A549 (cell line): Measurements from ENCODE around the gene KCNH4.

Experiments used
- CHD2 ChIP-seq: fragments of 150-350 bp; IDR thresholded peaks from 2 replicates; pipeline ENCODE4 v1.6.1; 2014; ENCODE audit warnings: low read length; ENCODE audit not compliant: partially characterized antibody
- GATA3 ChIP-seq: IDR thresholded peaks from 2 replicates; pipeline ENCODE4 v1.6.1; 2012; ENCODE audit warnings: borderline replicate concordance
- HEYL ChIP-seq: fragments of 250-450 bp; sonication (Bioruptor Pico); IDR thresholded peaks from 2 replicates; pipeline ENCODE4 v1.8.0; 2021; ENCODE audit warnings: mild to moderate bottlenecking, moderate library complexity
- JUN ChIP-seq, 2 experiments: fragments of >200 bp; sonication (Bioruptor Twin); formaldehyde crosslinking; IDR thresholded peaks; 2 replicates in 1 of 2; 3 replicates in 1 of 2; pipeline ENCODE4 v1.6.1; 2016 to 2017
- JUNB ChIP-seq: fragments of >200 bp; sonication (Bioruptor Twin); formaldehyde crosslinking; IDR thresholded peaks from 2 replicates; pipeline ENCODE4 v1.6.1; 2016
- MYC ChIP-seq: IDR thresholded peaks from 2 replicates; pipeline ENCODE4 v1.6.1; 2012; ENCODE audit warnings: mild to moderate bottlenecking, inconsistent platforms, low read length, improper control_type of control experiment, borderline replicate concordance
- SMC3 ChIP-seq: fragments of >200 bp; sonication (Bioruptor Twin); formaldehyde crosslinking; IDR thresholded peaks from 3 replicates; pipeline ENCODE4 v1.6.1; 2018; ENCODE audit warnings: inconsistent platforms
- TP53 ChIP-seq: fragments of 250-450 bp; sonication (Bioruptor Pico); IDR thresholded peaks from 2 replicates; pipeline ENCODE4 v1.5.0; 2021; ENCODE audit warnings: mild to moderate bottlenecking, moderate library complexity
- TF ChIP-seq, protein P1 (sequence below): fragments of >200 bp; sonication (Bioruptor Twin); formaldehyde crosslinking; IDR thresholded peaks from 3 replicates; pipeline ENCODE4 v1.5.1; 2016
- TF ChIP-seq, protein P2 (sequence below): fragments of 450-650 bp; IDR thresholded peaks from 2 replicates; pipeline ENCODE4 v1.6.1; 2014; ENCODE audit warnings: antibody characterized with exemption
- TF ChIP-seq, protein P3 (sequence below): fragments of 250-450 bp; sonication (Bioruptor Pico); IDR thresholded peaks from 2 replicates; pipeline ENCODE4 v1.5.0; 2021; ENCODE audit warnings: mild to moderate bottlenecking, moderate library complexity, borderline replicate concordance
- TF ChIP-seq, protein P4 (sequence below): IDR thresholded peaks from 2 replicates; pipeline ENCODE4 v1.6.1; 2012

DNA sequence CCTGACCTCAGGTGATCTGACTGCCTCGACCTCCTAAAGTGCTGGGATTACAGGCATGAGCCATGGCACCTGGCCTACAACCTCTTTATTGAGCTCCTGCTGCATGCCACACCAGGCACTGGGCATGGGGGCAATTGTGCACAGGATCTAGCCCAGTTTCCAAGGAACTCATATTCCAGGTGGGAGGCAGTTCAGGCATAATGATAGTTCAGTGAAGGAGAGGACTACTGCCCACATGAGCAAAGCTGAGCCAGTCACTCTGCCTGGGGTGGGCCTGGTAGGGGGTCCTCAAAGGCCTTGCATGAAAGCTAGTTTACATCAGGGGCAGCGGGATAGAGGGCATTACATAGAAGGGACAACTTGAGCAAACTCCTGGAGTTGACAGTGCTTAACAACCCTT, 6.9 kb upstream of the KCNH4 start:
- TF ChIP-seq JUN (IDR thresholded peaks at IDR 0.05) (no peak), JUNB (no peak), SMC3 (no peak), MYC (no peak), GATA3 (no peak), TP53 (no peak), HEYL (no peak), CHD2 (no peak)
- TF ChIP-seq, protein P1, sequence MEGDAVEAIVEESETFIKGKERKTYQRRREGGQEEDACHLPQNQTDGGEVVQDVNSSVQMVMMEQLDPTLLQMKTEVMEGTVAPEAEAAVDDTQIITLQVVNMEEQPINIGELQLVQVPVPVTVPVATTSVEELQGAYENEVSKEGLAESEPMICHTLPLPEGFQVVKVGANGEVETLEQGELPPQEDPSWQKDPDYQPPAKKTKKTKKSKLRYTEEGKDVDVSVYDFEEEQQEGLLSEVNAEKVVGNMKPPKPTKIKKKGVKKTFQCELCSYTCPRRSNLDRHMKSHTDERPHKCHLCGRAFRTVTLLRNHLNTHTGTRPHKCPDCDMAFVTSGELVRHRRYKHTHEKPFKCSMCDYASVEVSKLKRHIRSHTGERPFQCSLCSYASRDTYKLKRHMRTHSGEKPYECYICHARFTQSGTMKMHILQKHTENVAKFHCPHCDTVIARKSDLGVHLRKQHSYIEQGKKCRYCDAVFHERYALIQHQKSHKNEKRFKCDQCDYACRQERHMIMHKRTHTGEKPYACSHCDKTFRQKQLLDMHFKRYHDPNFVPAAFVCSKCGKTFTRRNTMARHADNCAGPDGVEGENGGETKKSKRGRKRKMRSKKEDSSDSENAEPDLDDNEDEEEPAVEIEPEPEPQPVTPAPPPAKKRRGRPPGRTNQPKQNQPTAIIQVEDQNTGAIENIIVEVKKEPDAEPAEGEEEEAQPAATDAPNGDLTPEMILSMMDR: no peak
- TF ChIP-seq, protein P2, sequence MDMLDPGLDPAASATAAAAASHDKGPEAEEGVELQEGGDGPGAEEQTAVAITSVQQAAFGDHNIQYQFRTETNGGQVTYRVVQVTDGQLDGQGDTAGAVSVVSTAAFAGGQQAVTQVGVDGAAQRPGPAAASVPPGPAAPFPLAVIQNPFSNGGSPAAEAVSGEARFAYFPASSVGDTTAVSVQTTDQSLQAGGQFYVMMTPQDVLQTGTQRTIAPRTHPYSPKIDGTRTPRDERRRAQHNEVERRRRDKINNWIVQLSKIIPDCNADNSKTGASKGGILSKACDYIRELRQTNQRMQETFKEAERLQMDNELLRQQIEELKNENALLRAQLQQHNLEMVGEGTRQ: no peak
- TF ChIP-seq, protein P3, sequence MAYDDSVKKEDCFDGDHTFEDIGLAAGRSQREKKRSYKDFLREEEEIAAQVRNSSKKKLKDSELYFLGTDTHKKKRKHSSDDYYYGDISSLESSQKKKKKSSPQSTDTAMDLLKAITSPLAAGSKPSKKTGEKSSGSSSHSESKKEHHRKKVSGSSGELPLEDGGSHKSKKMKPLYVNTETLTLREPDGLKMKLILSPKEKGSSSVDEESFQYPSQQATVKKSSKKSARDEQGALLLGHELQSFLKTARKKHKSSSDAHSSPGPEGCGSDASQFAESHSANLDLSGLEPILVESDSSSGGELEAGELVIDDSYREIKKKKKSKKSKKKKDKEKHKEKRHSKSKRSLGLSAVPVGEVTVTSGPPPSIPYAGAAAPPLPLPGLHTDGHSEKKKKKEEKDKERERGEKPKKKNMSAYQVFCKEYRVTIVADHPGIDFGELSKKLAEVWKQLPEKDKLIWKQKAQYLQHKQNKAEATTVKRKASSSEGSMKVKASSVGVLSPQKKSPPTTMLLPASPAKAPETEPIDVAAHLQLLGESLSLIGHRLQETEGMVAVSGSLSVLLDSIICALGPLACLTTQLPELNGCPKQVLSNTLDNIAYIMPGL (CRISPR knock-in tag): no peak
- TF ChIP-seq, protein P4, sequence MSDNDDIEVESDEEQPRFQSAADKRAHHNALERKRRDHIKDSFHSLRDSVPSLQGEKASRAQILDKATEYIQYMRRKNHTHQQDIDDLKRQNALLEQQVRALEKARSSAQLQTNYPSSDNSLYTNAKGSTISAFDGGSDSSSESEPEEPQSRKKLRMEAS: no peak
